Suppressor macrophage (primary cell): ENCODE results near the gene CHRD.

ENCODE experiments used
- DNase-seq, 4 experiments: peaks; one replicate each; pipeline ENCODE4 v3.0.0-alpha.2; 2020 to 2022

CHRD gene

GRCh38 chr3:184360929-184361531 is 18.8 kb upstream of the CHRD start:
- DNase-seq = no peak

GRCh38 chr3:184361532-184361931 is 18.3 kb upstream of the CHRD start, which contains the start of the genes CLCN2 and POLR2H:
CLCN2 (minus strand) TSS chr3:184361605; CDS start chr3:184361479, 126 bp downstream.
POLR2H (plus strand) TSS chr3:184361710; CDS start chr3:184363493, 1,783 bp downstream.
- DNase-seq = peak; percentile 51 to 83 (median 68)

- DNase-seq = peak; percentile 24 to 74 (median 64)
Measured at GRCh38 chr3:184361932-184362667, 17.8 kb upstream of the CHRD start.

- peak; percentile 97 to 99 (median 98) for DNase-seq
Measured at GRCh38 chr3:184362668-184363546, 16.9 kb upstream of the CHRD start.

GRCh38 chr3:184366619-184367289 is 13.1 kb upstream of the CHRD start:
- no peak for DNase-seq

GRCh38 chr3:184368116-184368515 is 11.7 kb upstream of the CHRD start:
- no peak for DNase-seq

GRCh38 chr3:184368586-184369183 is 11.2 kb upstream of the CHRD start:
- no peak for DNase-seq

GRCh38 chr3:184371570-184372018 is 8.3 kb upstream of the CHRD start:
- peak; percentile 78 to 92 (median 89) for DNase-seq

- no peak for DNase-seq
Measured at GRCh38 chr3:184372296-184372821, 7.5 kb upstream of the CHRD start.

GRCh38 chr3:184372911-184373310 is 6.9 kb upstream of the CHRD start:
- DNase-seq = no peak

GRCh38 chr3:184373422-184373821 is 6.4 kb upstream of the CHRD start:
- no peak for DNase-seq

GRCh38 chr3:184375747-184376461 is 4.0 kb upstream of the CHRD start:
- no peak for DNase-seq

GRCh38 chr3:184377374-184377773 is 2.5 kb upstream of the CHRD start:
- no peak for DNase-seq

GRCh38 chr3:184377882-184378445 is 1.9 kb upstream of the CHRD start, which contains the start of gene THPO:
THPO (minus strand) TSS chr3:184378207; CDS start chr3:184376259, 1,948 bp downstream.
- no peak for DNase-seq

GRCh38 chr3:184378651-184379357 is 1.1 kb upstream of the CHRD start:
- no peak for DNase-seq

GRCh38 chr3:184380185-184380626 is 352 bp downstream of the CHRD start:
- peak; percentile 26 to 66 (median 46) for DNase-seq

- DNase-seq = no peak
Measured at GRCh38 chr3:184380627-184381260, 890 bp downstream of the CHRD start.

GRCh38 chr3:184381261-184382224 is 1.7 kb downstream of the CHRD start:
- DNase-seq = peak; percentile 72 to 85 (median 82)
